Adrenal gland (tissue), 12 donors: Measurements from ENCODE around the gene ANKRD44. TPM values are rescaled to one million over a fixed set of nuclear protein-coding genes. Genes with fewer than 3 reads are reported as not detected.

Source experiments
- DNase-seq, 7 donors: peaks; one replicate each; pipeline ENCODE4 v3.0.0-alpha.2; 2019 to 2020
- H3K27ac ChIP-seq, 5 donors: fragments of 200-600 bp; sonication (generic) in 4 of 5; 1 replicate in 3 of 5; 2 replicates in 2 of 5; pipeline versions ENCODE4 v1.5.1 to v1.8.0; 2016 to 2020; ENCODE audit warnings: mild to moderate bottlenecking in 1 of 5
- H3K27me3 ChIP-seq: fragments of 200-600 bp; 2 replicates; pipeline ENCODE4 v1.8.0; 2021
- H3K36me3 ChIP-seq, 2 donors: fragments of 200-600 bp; replicated peaks in 1 of 2; 1 replicate in 1 of 2; 2 replicates in 1 of 2; pipeline versions ENCODE4 v1.5.1 to v1.8.0; 2018 to 2022
- H3K4me1 ChIP-seq, 2 donors: fragments of 200-600 bp; replicated peaks in 1 of 2; 1 replicate in 1 of 2; 2 replicates in 1 of 2; pipeline versions ENCODE4 v1.5.1 to v1.8.0; 2018 to 2021
- H3K4me3 ChIP-seq, 4 donors: fragments of 200-600 bp; sonication (generic) in 3 of 4; one replicate each; pipeline ENCODE4 v1.5.1; 2016 to 2018
- H3K9me3 ChIP-seq, 3 donors: fragments of 200-600 bp; sonication (generic) in 1 of 3; replicated peaks in 1 of 3; 1 replicate in 2 of 3; 2 replicates in 1 of 3; pipeline versions ENCODE4 v1.5.1 to v1.8.0; 2016 to 2021
- POLR2A ChIP-seq, 2 donors: fragments of 450-650 bp; IDR thresholded peaks; one replicate each; pipeline ENCODE4 v1.6.1; 2017; ENCODE audit warnings: antibody characterized with exemption in 2 of 2, mild to moderate bottlenecking in 2 of 2, moderate library complexity in 1 of 2
- WGBS, 4 donors: extraction: QIAGEN DNeasy Blood & Tissue Kit in 2 of 4; methylation state at CpG; one replicate each; pipeline versions ENCODE4 v1.1.5 to v1.1.7; 2013 to 2017; 5-methylcytosine and 5-hydroxymethylcytosine counted together
- intact Hi-C, 2 donors: fragments of 100-400 bp; cut with DNase I; formaldehyde crosslinking; loops; one replicate each; pipeline versions ENCODE4 v1.14.1 to v1.15.0; 2022 to 2023
- polyA plus RNA-seq, 3 donors: library from polyadenylated mRNA; stranded (reverse); fragments of 200-250 nt in 2 of 3; fragments of 350-450 nt in 1 of 3; fragmentation: Illumina TruSeq in 1 of 3; extraction: RNeasy Lipid Tissue Mini Kit (QIAGEN cat#74804) in 1 of 3; gene quantifications; one replicate each; pipeline ENCODE4 v1.2.3, GENCODE V29; 2013 to 2014
- total RNA-seq, 9 donors: library from RNA; depleted of rRNA in 4 of 9; stranded (reverse); fragments of >200 nt in 4 of 9; fragments of 120-200 nt in 1 of 9; fragmentation: NEBNext Ultra II Directional in 1 of 9; extraction: Animal tissue kit (Norgen Biotek cat#: 25700) in 1 of 9; gene quantifications; one replicate each; pipeline versions ENCODE4 v1.1.0 to v1.2.4, GENCODE V29; 2013 to 2023
- TF ChIP-seq, protein P1 (sequence below), 6 experiments: fragments of 450-650 bp in 4 of 6; fragments of 200-600 bp in 2 of 6; sonication (generic) in 1 of 6; IDR thresholded peaks; 1 replicate in 5 of 6; 2 replicates in 1 of 6; pipeline versions ENCODE4 v1.5.1 to v1.8.0; 2016 to 2021; ENCODE audit warnings: antibody characterized with exemption in 6 of 6, mild to moderate bottlenecking in 2 of 6, moderate library complexity in 1 of 6
- donor health status: healthy with polysubstance abuse.
- donor health status: Bipolar disorder and iron deficiency.
- donor health status: DM: yes; HTN: yes; CAD: no.
- donor health status: DM: no; HTN: no; CAD: no.
- donor health status: DM: no; HTN: no; CAD: no.
- donor health status: DM: yes; HTN: yes; CAD: no.

ANKRD44 gene
- total and polyA plus RNA-seq, 12 donors: 3.8 to 40.2 (median 21.3) TPM

DNA sequence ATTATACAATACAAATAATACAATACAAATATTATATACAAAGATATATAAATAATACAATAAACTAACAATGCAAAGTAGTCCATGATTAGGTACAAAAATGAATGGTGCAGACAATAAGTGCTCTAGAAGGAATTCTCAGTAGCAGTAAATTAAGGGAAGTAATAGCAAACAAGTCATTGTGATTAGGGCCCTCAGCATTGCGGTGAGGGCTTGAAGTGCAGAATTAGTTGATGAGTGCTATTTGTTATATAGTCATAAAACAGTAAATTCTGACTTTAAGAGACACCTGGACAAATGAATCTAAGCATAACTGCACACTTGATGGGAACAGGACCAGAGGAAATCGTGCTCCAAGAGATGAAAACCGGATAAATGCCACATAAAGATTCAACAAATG, 74.9 kb downstream of the ANKRD44 start:
- DNase-seq: no peak
- H3K27me3 ChIP-seq: no peaks in the 10 kb centered on the region
- 85 to 97% (median 88%) methylated on average over 3 of the region's 3 CpGs for WGBS, 4 donors
- H3K9me3 ChIP-seq: no peaks in the 10 kb centered on the region
- TF ChIP-seq, protein P1, sequence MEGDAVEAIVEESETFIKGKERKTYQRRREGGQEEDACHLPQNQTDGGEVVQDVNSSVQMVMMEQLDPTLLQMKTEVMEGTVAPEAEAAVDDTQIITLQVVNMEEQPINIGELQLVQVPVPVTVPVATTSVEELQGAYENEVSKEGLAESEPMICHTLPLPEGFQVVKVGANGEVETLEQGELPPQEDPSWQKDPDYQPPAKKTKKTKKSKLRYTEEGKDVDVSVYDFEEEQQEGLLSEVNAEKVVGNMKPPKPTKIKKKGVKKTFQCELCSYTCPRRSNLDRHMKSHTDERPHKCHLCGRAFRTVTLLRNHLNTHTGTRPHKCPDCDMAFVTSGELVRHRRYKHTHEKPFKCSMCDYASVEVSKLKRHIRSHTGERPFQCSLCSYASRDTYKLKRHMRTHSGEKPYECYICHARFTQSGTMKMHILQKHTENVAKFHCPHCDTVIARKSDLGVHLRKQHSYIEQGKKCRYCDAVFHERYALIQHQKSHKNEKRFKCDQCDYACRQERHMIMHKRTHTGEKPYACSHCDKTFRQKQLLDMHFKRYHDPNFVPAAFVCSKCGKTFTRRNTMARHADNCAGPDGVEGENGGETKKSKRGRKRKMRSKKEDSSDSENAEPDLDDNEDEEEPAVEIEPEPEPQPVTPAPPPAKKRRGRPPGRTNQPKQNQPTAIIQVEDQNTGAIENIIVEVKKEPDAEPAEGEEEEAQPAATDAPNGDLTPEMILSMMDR (IDR thresholded peaks at IDR 0.05): no peak
- no peak for TF ChIP-seq POLR2A (IDR thresholded peaks at IDR 0.05)
- no peak overlapping the region for H3K4me3 ChIP-seq
- intact Hi-C loops: no loop called here
- H3K27ac ChIP-seq: no peak overlapping the region
- no peaks in the 10 kb centered on the region for H3K36me3 ChIP-seq
- H3K4me1 ChIP-seq: peaks cover 16 to 32% of the 10 kb centered on the region in 2 donors

- intact Hi-C loops: no loop called here
- no peak overlapping the region for H3K27ac ChIP-seq
- no peak for TF ChIP-seq POLR2A (IDR thresholded peaks at IDR 0.05)
- TF ChIP-seq, protein P1 (IDR thresholded peaks at IDR 0.05): no peak
- H3K36me3 ChIP-seq: no peaks in the 10 kb centered on the region
- peaks cover 6 to 23% of the 10 kb centered on the region in 2 donors for H3K4me1 ChIP-seq
- WGBS, 4 donors: 84 to 96% (median 96%) methylated on average over 4 of the region's 4 CpGs
- no peaks in the 10 kb centered on the region for H3K9me3 ChIP-seq
- no peaks in the 10 kb centered on the region for H3K27me3 ChIP-seq
- DNase-seq: no peak
- no peak overlapping the region for H3K4me3 ChIP-seq
These were observed 75.8 kb downstream of the ANKRD44 start for GRCh38 chr2:197234671-197235191.

GRCh38 chr2:197233473-197233872, 77.1 kb downstream of the ANKRD44 start:
- intact Hi-C loops: no loop called here
- Histone ChIP-seq H3K27me3 (no peaks in the 10 kb centered on the region), H3K4me3 (no peak overlapping the region), H3K36me3 (no peaks in the 10 kb centered on the region), H3K9me3 (no peaks in the 10 kb centered on the region), H3K4me1 (peaks cover 0 to 14% of the 10 kb centered on the region in 2 donors), H3K27ac (no peak overlapping the region)
- TF ChIP-seq, protein P1 (IDR thresholded peaks at IDR 0.05): no peak
- TF ChIP-seq POLR2A (IDR thresholded peaks at IDR 0.05): no peak
- DNase-seq: no peak

DNA sequence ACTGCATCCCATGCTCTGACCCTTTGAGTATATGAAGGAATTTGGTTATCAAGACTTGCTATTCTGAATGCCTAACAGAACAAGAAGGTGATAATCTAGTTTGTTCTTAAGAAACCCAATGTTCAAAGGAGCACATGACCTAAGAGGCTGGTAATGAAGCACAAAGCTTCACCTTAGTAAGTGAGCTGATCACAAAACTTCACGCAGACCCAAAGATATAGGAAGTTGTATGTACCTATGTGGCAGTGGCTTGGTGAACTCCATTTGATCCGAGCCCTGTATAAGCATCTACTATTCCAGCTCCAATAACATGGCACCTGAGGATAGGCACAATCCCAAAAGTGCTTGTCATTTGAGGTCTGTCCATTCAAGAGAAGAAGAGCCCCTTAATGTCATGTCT, 78.6 kb downstream of the ANKRD44 start:
- Histone ChIP-seq H3K9me3 (no peaks in the 10 kb centered on the region), H3K27ac (no peak overlapping the region), H3K4me1 (peaks cover 0 to 4% of the 10 kb centered on the region in 2 donors), H3K27me3 (no peaks in the 10 kb centered on the region), H3K36me3 (no peaks in the 10 kb centered on the region), H3K4me3 (no peak overlapping the region)
- TF ChIP-seq, protein P1 (IDR thresholded peaks at IDR 0.05): no peak
- TF ChIP-seq POLR2A (IDR thresholded peaks at IDR 0.05): no peak
- no peak for DNase-seq
- intact Hi-C loops: no loop called here
- WGBS, 4 donors: 96 to 100% (median 99%) methylated on average over 2 of the region's 2 CpGs
